OCI-LY7 (cell line): ENCODE results near the gene RAB32. TPM values are rescaled to one million over a fixed set of nuclear protein-coding genes. Genes with fewer than 3 reads are reported as not detected.

Experiments used
- BruUV-seq: library from RNA; stranded (reverse); fragments of 400-500 nt; replicated peaks from 2 replicates; lab custom pipeline; 2021; lab: Mats Ljungman, UMichigan
- CTCF ChIA-PET: fragments of 300-600 bp; sonication (Branson Sonifier 250); formaldehyde crosslinking; loops from one replicate; lab custom pipeline; 2022; ENCODE audit warnings: antibody characterized with exemption; ENCODE audit not compliant: unreplicated experiment; lab: Charles Lee
- POLR2A ChIA-PET: fragments of 300-600 bp; sonication (Branson Sonifier 250); formaldehyde crosslinking; loops from one replicate; lab custom pipeline; 2022; ENCODE audit warnings: antibody characterized with exemption; lab: Charles Lee
- DNase-seq: peaks from one replicate; pipeline ENCODE4 v3.0.0-alpha.2; 2015; ENCODE audit warnings: low spot score
- H2AFZ ChIP-seq: fragments of 200-600 bp; sonication (generic), shearing (Covaris generic); 2 replicates; pipeline ENCODE4 v1.6.1; 2014; ENCODE audit warnings: mild to moderate bottlenecking, antibody characterized with exemption, low read length, moderate library complexity
- H3K27ac ChIP-seq: fragments of 200-600 bp; sonication (generic); 2 replicates; pipeline ENCODE4 v1.5.1; 2014; ENCODE audit warnings: mixed run types, low read depth, mild to moderate bottlenecking, moderate library complexity, low read length, inconsistent platforms; ENCODE audit not compliant: poor library complexity, severe bottlenecking
- H3K36me3 ChIP-seq: fragments of 200-600 bp; sonication (generic); 2 replicates; pipeline ENCODE4 v1.6.1; 2014; ENCODE audit warnings: mild to moderate bottlenecking, antibody characterized with exemption, low read length, moderate library complexity, mixed read lengths; ENCODE audit not compliant: insufficient read depth
- H3K4me1 ChIP-seq: fragments of 200-600 bp; sonication (generic); 2 replicates; pipeline ENCODE4 v1.5.1; 2014; ENCODE audit warnings: mild to moderate bottlenecking, low read length; ENCODE audit not compliant: insufficient read depth, poor library complexity, severe bottlenecking
- H3K4me2 ChIP-seq: fragments of 200-600 bp; sonication (generic); 2 replicates; pipeline ENCODE4 v1.6.1; 2014; ENCODE audit warnings: mild to moderate bottlenecking, low read length
- H3K4me3 ChIP-seq: fragments of 200-600 bp; sonication (generic); 2 replicates; pipeline ENCODE4 v1.5.1; 2014; ENCODE audit warnings: mild to moderate bottlenecking, low read depth, low read length; ENCODE audit not compliant: poor library complexity, severe bottlenecking
- H3K79me2 ChIP-seq: fragments of 200-600 bp; sonication (generic); 2 replicates; pipeline ENCODE4 v1.6.1; 2016; ENCODE audit warnings: low read depth, mild to moderate bottlenecking, low read length, moderate library complexity, mixed read lengths; ENCODE audit not compliant: insufficient read depth
- H3K9me2 ChIP-seq: fragments of 200-600 bp; sonication (generic); 2 replicates; pipeline ENCODE4 v1.6.1; 2016; ENCODE audit warnings: mild to moderate bottlenecking, low read length, mixed read lengths; ENCODE audit not compliant: insufficient read depth
- H3K9me3 ChIP-seq: fragments of 200-600 bp; sonication (generic); 2 replicates; pipeline ENCODE4 v1.6.1; 2014; ENCODE audit warnings: mild to moderate bottlenecking, mixed run types, low read length, mixed read lengths
- H4K20me1 ChIP-seq: fragments of 200-600 bp; sonication (generic); 2 replicates; pipeline ENCODE4 v1.6.1; 2014; ENCODE audit warnings: mild to moderate bottlenecking, antibody characterized with exemption, low read length, moderate library complexity, mixed read lengths; ENCODE audit not compliant: insufficient read depth
- EZH2phosphoT487 ChIP-seq: fragments of 200-600 bp; sonication (generic); IDR thresholded peaks from 2 replicates; pipeline ENCODE4 v1.6.1; 2018; ENCODE audit warnings: low read depth, borderline replicate concordance, mild to moderate bottlenecking, mixed run types, antibody characterized with exemption, low read length, moderate library complexity, mixed read lengths
- intact Hi-C: fragments of 100-400 bp; cut with micrococcal nuclease; formaldehyde crosslinking; loops from one replicate; pipeline ENCODE4 v1.10.0; 2022; ENCODE audit not compliant: unreplicated experiment
- total RNA-seq, 2 experiments: library from RNA; depleted of rRNA in 1 of 2; stranded (reverse); fragments of >200 nt in 1 of 2; shearing (Covaris generic) in 1 of 2; gene quantifications; 2 replicates each; pipeline ENCODE4 v1.2.3, GENCODE V29; 2014 to 2022
- TF ChIP-seq, protein P1 (sequence below): fragments of 200-600 bp; sonication (generic); conservative IDR thresholded peaks from 2 replicates; pipeline ENCODE4 v1.5.1; 2014; ENCODE audit warnings: mild to moderate bottlenecking, antibody characterized with exemption, low read length, moderate library complexity, mixed read lengths

The RAB32 gene
- total RNA-seq, 2 experiments from 2014 or later = not detected

GRCh38 chr6:146548898-146549374, 5.3 kb downstream of the RAB32 start:
- no peak overlapping the region for H3K4me3 ChIP-seq
- H3K79me2 ChIP-seq = no peaks in the 10 kb centered on the region
- H3K9me2 ChIP-seq = no peaks in the 10 kb centered on the region
- BruUV-seq = no TSS peak
- no peak overlapping the region for H3K4me2 ChIP-seq
- no peak overlapping the region for H2AFZ ChIP-seq
- ChIA-PET POLR2A (interaction anchor here (0.7 to 0.9 kb wide), 2 partner anchors 16 to 109 kb away, joined by 3 read pairs; no protein-coding TSS in a partner anchor), CTCF (no interaction called here)
- intact Hi-C loops = no loop called here
- no peaks in the 10 kb centered on the region for H3K9me3 ChIP-seq
- H3K36me3 ChIP-seq = no peaks in the 10 kb centered on the region
- TF ChIP-seq, protein P1, sequence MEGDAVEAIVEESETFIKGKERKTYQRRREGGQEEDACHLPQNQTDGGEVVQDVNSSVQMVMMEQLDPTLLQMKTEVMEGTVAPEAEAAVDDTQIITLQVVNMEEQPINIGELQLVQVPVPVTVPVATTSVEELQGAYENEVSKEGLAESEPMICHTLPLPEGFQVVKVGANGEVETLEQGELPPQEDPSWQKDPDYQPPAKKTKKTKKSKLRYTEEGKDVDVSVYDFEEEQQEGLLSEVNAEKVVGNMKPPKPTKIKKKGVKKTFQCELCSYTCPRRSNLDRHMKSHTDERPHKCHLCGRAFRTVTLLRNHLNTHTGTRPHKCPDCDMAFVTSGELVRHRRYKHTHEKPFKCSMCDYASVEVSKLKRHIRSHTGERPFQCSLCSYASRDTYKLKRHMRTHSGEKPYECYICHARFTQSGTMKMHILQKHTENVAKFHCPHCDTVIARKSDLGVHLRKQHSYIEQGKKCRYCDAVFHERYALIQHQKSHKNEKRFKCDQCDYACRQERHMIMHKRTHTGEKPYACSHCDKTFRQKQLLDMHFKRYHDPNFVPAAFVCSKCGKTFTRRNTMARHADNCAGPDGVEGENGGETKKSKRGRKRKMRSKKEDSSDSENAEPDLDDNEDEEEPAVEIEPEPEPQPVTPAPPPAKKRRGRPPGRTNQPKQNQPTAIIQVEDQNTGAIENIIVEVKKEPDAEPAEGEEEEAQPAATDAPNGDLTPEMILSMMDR = no peak
- TF ChIP-seq EZH2phosphoT487 = no peak
- H4K20me1 ChIP-seq = no peaks in the 10 kb centered on the region
- no peak overlapping the region for H3K27ac ChIP-seq
- H3K4me1 ChIP-seq = no peaks in the 10 kb centered on the region
- no peak for DNase-seq

- ChIA-PET CTCF (no interaction called here), POLR2A (no interaction called here)
- H3K4me2 ChIP-seq = no peak overlapping the region
- no peak overlapping the region for H3K27ac ChIP-seq
- TF ChIP-seq, protein P1 = no peak
- TF ChIP-seq EZH2phosphoT487 = no peak
- no peaks in the 10 kb centered on the region for H3K9me2 ChIP-seq
- no TSS peak for BruUV-seq
- intact Hi-C loops = no loop called here
- no peak for DNase-seq
- H4K20me1 ChIP-seq = no peaks in the 10 kb centered on the region
- H3K9me3 ChIP-seq = no peaks in the 10 kb centered on the region
- H3K36me3 ChIP-seq = no peaks in the 10 kb centered on the region
- H3K4me3 ChIP-seq = no peak overlapping the region
- no peak overlapping the region for H2AFZ ChIP-seq
- no peaks in the 10 kb centered on the region for H3K4me1 ChIP-seq
- no peaks in the 10 kb centered on the region for H3K79me2 ChIP-seq
Observed at GRCh38 chr6:146550911-146551310, 7.3 kb downstream of the RAB32 start.

DNA sequence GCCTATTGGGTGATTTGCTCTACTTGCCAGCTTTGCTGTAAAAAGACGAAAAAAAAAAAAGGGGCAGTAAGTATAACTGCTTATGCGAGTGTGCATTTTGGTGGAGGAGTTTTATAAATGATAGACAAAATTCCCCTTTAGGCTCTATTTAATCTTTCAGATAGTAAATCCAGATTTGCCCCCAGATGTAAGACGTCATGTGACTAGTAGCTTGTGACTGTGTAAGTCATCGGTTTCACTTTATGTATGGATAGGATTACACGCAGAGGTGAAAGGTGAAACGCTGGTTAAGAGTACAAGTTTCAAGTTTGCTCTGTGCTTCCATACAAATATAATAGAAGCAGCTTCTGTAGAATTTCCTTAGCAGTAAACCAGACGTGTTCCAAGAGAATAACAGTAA, 7.9 kb downstream of the RAB32 start:
- Histone ChIP-seq H3K4me2 (no peak overlapping the region), H3K36me3 (no peaks in the 10 kb centered on the region), H2AFZ (no peak overlapping the region), H3K79me2 (no peaks in the 10 kb centered on the region), H3K9me3 (no peaks in the 10 kb centered on the region), H3K4me3 (no peak overlapping the region), H4K20me1 (no peaks in the 10 kb centered on the region), H3K9me2 (no peaks in the 10 kb centered on the region), H3K4me1 (no peaks in the 10 kb centered on the region), H3K27ac (no peak overlapping the region)
- no TSS peak for BruUV-seq
- ChIA-PET POLR2A (interaction anchor here (0.6 kb wide), 1 partner anchor 38 kb away, joined by 3 read pairs; no protein-coding TSS in a partner anchor), CTCF (no interaction called here)
- intact Hi-C loops = no loop called here
- no peak for TF ChIP-seq EZH2phosphoT487
- TF ChIP-seq, protein P1 = no peak
- no peak for DNase-seq
